ENCODE measurements around the gene KCNQ2. TPM values are rescaled to one million over a fixed set of nuclear protein-coding genes. Genes with fewer than 3 reads are reported as not detected.

The KCNQ2 gene
- total and polyA plus RNA-seq, 2 experiments from 2014 or later, result 68.5 to 92.4 TPM

DNA sequence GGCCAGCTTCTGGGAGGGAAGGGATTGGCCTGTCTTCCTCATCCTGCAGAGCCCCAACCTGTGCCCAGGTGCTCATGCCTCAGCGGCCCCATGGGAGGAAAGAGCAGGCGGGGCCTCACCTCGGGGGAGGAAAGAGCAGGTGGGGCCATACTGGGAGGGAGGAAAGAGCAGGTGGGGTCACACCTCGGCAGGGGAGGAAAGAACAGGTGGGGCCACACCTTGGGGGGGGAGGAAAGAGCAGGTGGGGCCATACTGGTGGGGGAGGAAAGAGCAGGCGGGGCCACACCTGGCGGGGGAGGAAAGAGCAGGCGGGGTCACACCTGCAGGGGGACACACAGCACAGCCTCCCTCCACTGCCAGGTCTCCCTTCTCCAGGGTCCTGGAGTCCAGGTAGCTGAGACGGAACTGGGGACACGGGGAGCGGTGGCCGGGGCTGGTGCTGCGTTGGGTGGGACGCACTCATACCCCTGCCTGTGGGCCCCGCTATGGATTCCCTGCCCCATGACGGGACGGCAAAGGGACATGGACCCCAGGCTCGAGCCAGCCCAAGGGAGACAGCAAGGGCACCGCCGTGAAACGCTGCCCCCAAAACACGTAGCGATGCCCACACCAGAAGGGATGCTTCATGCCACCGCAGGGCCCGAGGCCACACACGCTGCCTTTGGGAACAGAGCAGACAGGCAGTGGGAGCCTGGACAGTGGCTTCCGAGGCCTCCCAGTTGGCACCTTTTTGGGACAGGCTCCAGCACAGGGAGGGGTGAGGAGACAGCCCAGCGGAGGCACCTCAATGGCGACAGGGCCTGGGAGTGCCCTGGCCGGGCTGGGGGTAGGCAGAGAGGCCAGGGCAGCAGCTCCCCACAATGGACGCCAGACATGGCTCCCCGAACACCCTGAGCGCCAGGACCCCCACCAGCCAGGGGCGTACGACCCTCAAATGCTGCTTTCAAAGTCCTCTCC is 68.0 kb downstream of the KCNQ2 start:
- Histone ChIP-seq H3K9me2 (ENCODE audit: insufficient read depth) (peaks cover 6% of the 10 kb centered on the region; the same call in 1 of the 2 replicates), H3F3A (replicated peaks; ENCODE audit: low read depth) (0 out of 2 replicates have a peak, but pooled peaks cover 5% of the 10 kb centered on the region), H3K4me3 (no peak overlapping the region), H3K27ac (ENCODE audit: low read depth) (no peak overlapping the region), H3K36me3 (ENCODE audit: insufficient read depth) (no peaks in the 10 kb centered on the region), H3K79me2 (replicated peaks; ENCODE audit: insufficient read depth) (no peaks in the 10 kb centered on the region), H3K4me2 (no peak overlapping the region), H3K4me1 (ENCODE audit: insufficient read depth) (peaks cover 3% of the 10 kb centered on the region; the same call in 1 of the 2 replicates), H3K27me3 (ENCODE audit: insufficient read depth) (no peaks in the 10 kb centered on the region), H4K20me1 (replicated peaks; ENCODE audit: insufficient read depth) (no peaks in the 10 kb centered on the region), H2AFZ (no peak overlapping the region)
- ATAC-seq, result peak; percentile 52
- TF ChIP-seq ZNF114 (CRISPR knock-in tag; IDR thresholded peaks at IDR 0.05) (no peak), EZH2phosphoT487 (IDR thresholded peaks at IDR 0.05; ENCODE audit: unreplicated experiment) (no peak), JUNB (IDR thresholded peaks at IDR 0.05; ENCODE audit: unreplicated experiment) (no peak), CREB1 (CRISPR knock-in tag; IDR thresholded peaks at IDR 0.05; ENCODE audit: low read depth) (no peak), POLR2AphosphoS5 (IDR thresholded peaks at IDR 0.05; ENCODE audit: low read depth) (no peak), ZNF331 (CRISPR knock-in tag; IDR thresholded peaks at IDR 0.05; ENCODE audit: low read depth) (no peak), STAT1 (IDR thresholded peaks at IDR 0.05; ENCODE audit: unreplicated experiment) (no peak), NANOG (IDR thresholded peaks at IDR 0.05; ENCODE audit: borderline replicate concordance) (no peak), EZH2 (IDR thresholded peaks at IDR 0.05; ENCODE audit: low read depth, unreplicated experiment) (no peak)
- TF ChIP-seq, protein P1, sequence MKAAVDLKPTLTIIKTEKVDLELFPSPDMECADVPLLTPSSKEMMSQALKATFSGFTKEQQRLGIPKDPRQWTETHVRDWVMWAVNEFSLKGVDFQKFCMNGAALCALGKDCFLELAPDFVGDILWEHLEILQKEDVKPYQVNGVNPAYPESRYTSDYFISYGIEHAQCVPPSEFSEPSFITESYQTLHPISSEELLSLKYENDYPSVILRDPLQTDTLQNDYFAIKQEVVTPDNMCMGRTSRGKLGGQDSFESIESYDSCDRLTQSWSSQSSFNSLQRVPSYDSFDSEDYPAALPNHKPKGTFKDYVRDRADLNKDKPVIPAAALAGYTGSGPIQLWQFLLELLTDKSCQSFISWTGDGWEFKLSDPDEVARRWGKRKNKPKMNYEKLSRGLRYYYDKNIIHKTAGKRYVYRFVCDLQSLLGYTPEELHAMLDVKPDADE (IDR thresholded peaks at IDR 0.05), result no peak
- TF ChIP-seq, protein P2, sequence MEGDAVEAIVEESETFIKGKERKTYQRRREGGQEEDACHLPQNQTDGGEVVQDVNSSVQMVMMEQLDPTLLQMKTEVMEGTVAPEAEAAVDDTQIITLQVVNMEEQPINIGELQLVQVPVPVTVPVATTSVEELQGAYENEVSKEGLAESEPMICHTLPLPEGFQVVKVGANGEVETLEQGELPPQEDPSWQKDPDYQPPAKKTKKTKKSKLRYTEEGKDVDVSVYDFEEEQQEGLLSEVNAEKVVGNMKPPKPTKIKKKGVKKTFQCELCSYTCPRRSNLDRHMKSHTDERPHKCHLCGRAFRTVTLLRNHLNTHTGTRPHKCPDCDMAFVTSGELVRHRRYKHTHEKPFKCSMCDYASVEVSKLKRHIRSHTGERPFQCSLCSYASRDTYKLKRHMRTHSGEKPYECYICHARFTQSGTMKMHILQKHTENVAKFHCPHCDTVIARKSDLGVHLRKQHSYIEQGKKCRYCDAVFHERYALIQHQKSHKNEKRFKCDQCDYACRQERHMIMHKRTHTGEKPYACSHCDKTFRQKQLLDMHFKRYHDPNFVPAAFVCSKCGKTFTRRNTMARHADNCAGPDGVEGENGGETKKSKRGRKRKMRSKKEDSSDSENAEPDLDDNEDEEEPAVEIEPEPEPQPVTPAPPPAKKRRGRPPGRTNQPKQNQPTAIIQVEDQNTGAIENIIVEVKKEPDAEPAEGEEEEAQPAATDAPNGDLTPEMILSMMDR (conservative IDR thresholded peaks at IDR 0.05; ENCODE audit: low read depth in 2 of 2), result no peak
- TF ChIP-seq, protein P3, sequence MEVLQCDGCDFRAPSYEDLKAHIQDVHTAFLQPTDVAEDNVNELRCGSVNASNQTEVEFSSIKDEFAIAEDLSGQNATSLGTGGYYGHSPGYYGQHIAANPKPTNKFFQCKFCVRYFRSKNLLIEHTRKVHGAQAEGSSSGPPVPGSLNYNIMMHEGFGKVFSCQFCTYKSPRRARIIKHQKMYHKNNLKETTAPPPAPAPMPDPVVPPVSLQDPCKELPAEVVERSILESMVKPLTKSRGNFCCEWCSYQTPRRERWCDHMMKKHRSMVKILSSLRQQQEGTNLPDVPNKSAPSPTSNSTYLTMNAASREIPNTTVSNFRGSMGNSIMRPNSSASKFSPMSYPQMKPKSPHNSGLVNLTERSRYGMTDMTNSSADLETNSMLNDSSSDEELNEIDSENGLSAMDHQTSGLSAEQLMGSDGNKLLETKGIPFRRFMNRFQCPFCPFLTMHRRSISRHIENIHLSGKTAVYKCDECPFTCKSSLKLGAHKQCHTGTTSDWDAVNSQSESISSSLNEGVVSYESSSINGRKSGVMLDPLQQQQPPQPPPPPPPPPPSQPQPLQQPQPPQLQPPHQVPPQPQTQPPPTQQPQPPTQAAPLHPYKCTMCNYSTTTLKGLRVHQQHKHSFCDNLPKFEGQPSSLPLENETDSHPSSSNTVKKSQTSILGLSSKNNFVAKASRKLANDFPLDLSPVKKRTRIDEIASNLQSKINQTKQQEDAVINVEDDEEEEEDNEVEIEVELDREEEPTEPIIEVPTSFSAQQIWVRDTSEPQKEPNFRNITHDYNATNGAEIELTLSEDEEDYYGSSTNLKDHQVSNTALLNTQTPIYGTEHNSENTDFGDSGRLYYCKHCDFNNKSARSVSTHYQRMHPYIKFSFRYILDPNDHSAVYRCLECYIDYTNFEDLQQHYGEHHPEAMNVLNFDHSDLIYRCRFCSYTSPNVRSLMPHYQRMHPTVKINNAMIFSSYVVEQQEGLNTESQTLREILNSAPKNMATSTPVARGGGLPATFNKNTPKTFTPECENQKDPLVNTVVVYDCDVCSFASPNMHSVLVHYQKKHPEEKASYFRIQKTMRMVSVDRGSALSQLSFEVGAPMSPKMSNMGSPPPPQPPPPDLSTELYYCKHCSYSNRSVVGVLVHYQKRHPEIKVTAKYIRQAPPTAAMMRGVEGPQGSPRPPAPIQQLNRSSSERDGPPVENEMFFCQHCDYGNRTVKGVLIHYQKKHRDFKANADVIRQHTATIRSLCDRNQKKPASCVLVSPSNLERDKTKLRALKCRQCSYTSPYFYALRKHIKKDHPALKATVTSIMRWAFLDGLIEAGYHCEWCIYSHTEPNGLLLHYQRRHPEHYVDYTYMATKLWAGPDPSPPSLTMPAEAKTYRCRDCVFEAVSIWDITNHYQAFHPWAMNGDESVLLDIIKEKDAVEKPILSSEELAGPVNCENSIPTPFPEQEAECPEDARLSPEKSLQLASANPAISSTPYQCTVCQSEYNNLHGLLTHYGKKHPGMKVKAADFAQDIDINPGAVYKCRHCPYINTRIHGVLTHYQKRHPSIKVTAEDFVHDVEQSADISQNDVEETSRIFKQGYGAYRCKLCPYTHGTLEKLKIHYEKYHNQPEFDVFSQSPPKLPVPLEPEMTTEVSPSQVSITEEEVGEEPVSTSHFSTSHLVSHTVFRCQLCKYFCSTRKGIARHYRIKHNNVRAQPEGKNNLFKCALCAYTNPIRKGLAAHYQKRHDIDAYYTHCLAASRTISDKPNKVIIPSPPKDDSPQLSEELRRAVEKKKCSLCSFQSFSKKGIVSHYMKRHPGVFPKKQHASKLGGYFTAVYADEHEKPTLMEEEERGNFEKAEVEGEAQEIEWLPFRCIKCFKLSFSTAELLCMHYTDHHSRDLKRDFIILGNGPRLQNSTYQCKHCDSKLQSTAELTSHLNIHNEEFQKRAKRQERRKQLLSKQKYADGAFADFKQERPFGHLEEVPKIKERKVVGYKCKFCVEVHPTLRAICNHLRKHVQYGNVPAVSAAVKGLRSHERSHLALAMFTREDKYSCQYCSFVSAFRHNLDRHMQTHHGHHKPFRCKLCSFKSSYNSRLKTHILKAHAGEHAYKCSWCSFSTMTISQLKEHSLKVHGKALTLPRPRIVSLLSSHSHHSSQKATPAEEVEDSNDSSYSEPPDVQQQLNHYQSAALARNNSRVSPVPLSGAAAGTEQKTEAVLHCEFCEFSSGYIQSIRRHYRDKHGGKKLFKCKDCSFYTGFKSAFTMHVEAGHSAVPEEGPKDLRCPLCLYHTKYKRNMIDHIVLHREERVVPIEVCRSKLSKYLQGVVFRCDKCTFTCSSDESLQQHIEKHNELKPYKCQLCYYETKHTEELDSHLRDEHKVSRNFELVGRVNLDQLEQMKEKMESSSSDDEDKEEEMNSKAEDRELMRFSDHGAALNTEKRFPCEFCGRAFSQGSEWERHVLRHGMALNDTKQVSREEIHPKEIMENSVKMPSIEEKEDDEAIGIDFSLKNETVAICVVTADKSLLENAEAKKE (CRISPR knock-in tag; IDR thresholded peaks at IDR 0.05), result no peak
- TF ChIP-seq, protein P4, sequence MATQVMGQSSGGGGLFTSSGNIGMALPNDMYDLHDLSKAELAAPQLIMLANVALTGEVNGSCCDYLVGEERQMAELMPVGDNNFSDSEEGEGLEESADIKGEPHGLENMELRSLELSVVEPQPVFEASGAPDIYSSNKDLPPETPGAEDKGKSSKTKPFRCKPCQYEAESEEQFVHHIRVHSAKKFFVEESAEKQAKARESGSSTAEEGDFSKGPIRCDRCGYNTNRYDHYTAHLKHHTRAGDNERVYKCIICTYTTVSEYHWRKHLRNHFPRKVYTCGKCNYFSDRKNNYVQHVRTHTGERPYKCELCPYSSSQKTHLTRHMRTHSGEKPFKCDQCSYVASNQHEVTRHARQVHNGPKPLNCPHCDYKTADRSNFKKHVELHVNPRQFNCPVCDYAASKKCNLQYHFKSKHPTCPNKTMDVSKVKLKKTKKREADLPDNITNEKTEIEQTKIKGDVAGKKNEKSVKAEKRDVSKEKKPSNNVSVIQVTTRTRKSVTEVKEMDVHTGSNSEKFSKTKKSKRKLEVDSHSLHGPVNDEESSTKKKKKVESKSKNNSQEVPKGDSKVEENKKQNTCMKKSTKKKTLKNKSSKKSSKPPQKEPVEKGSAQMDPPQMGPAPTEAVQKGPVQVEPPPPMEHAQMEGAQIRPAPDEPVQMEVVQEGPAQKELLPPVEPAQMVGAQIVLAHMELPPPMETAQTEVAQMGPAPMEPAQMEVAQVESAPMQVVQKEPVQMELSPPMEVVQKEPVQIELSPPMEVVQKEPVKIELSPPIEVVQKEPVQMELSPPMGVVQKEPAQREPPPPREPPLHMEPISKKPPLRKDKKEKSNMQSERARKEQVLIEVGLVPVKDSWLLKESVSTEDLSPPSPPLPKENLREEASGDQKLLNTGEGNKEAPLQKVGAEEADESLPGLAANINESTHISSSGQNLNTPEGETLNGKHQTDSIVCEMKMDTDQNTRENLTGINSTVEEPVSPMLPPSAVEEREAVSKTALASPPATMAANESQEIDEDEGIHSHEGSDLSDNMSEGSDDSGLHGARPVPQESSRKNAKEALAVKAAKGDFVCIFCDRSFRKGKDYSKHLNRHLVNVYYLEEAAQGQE (IDR thresholded peaks at IDR 0.05; ENCODE audit: unreplicated experiment), result no peak
- Mint-ChIP-seq H3K4me1 (peaks cover 17% of the 10 kb centered on the region), H3K4me3 (no peak overlapping the region), H3K27me3 (ENCODE audit: insufficient read depth, low read depth, poor library complexity) (peaks cover 28% of the 10 kb centered on the region), H3K36me3 (ENCODE audit: low read depth) (no peaks in the 10 kb centered on the region), H3K9me3 (no peaks in the 10 kb centered on the region), H3K27ac (peak overlapping the region; percentile 85; the same call in 1 of the 2 replicates)
- DNase-seq (ENCODE audit: low spot score), result no peak

All from GM23338 (cell line).